Activated CD8-positive, alpha-beta memory T cell treated with anti-CD3 and anti-CD28 coated beads, Interleukin-2, amount 50 U/mL, for 48 hours (primary cell): ENCODE data around the gene BCCIP.

Experiments
- DNase-seq: peaks from one replicate; pipeline ENCODE4 v3.0.0-alpha.2; 2020

BCCIP gene

GRCh38 chr10:125845617-125846016 is 22.3 kb downstream of the BCCIP start:
- no peak for DNase-seq

- no peak for DNase-seq
These were observed 23.5 kb downstream of the BCCIP start for GRCh38 chr10:125846894-125847293.

GRCh38 chr10:125848371-125848770 is 25.0 kb downstream of the BCCIP start:
- DNase-seq = no peak

GRCh38 chr10:125848857-125849256 is 25.5 kb downstream of the BCCIP start:
- no peak for DNase-seq

GRCh38 chr10:125849448-125849847 is 26.1 kb downstream of the BCCIP start:
- no peak for DNase-seq

GRCh38 chr10:125850766-125851731 is 27.7 kb downstream of the BCCIP start:
- no peak for DNase-seq

GRCh38 chr10:125852487-125852886 is 29.1 kb downstream of the BCCIP start:
- DNase-seq = no peak

GRCh38 chr10:125857185-125857760 is 33.9 kb downstream of the BCCIP start:
- no peak for DNase-seq

GRCh38 chr10:125859128-125859817 is 35.9 kb downstream of the BCCIP start:
- no peak for DNase-seq

GRCh38 chr10:125865120-125865519 is 41.8 kb downstream of the BCCIP start:
- no peak for DNase-seq

- DNase-seq = no peak
These were observed 43.2 kb downstream of the BCCIP start for GRCh38 chr10:125866421-125867029.

- no peak for DNase-seq
These were observed 45.1 kb downstream of the BCCIP start for GRCh38 chr10:125868372-125868975.

- no peak for DNase-seq
These were observed 48.0 kb downstream of the BCCIP start for GRCh38 chr10:125871338-125871737.

GRCh38 chr10:125878957-125879835 is 55.9 kb downstream of the BCCIP start:
- DNase-seq = no peak

- DNase-seq = no peak
These were observed 57.4 kb downstream of the BCCIP start for GRCh38 chr10:125880719-125881118.

- DNase-seq = no peak
These were observed 57.8 kb downstream of the BCCIP start, which contains the start of gene DHX32 for GRCh38 chr10:125881192-125881591. TSS of gene DHX32 (minus strand) at chr10:125881292. CDS start at chr10:125880824, 468 bp downstream.

- DNase-seq = no peak
These were observed 59.2 kb downstream of the BCCIP start for GRCh38 chr10:125882596-125882995.

GRCh38 chr10:125883211-125883610 is 59.9 kb downstream of the BCCIP start:
- DNase-seq = no peak
